22Rv1 (cell line): Measurements from ENCODE around the gene ARSG.

Experiments
- CTCF ChIP-seq: fragments of 450-650 bp; IDR thresholded peaks from 2 replicates; pipeline ENCODE4 v1.5.1; 2017; ENCODE audit warnings: mild to moderate bottlenecking
- ZFX ChIP-seq: fragments of 450-650 bp; IDR thresholded peaks from 2 replicates; pipeline ENCODE4 v1.6.1; 2017; ENCODE audit warnings: antibody characterized with exemption, borderline replicate concordance

GRCh38 chr17:68351395-68351794 lies 60.1 kb downstream of the ARSG start:
- TF ChIP-seq CTCF (no peak), ZFX (no peak)
